Astrocyte of the spinal cord (primary cell): ENCODE measurements around the gene NHS.

Experiments used
- DNase-seq: peaks from one replicate; pipeline ENCODE4 v3.0.0; 2011; ENCODE audit warnings: low read depth, low spot score
- H3K4me3 ChIP-seq: 2 replicates; pipeline ENCODE4 v1.5.1; 2011; ENCODE audit warnings: low read depth, mild to moderate bottlenecking, low read length, moderate library complexity
- CTCF ChIP-seq: IDR thresholded peaks from 2 replicates; pipeline ENCODE4 v1.5.1; 2012; ENCODE audit warnings: low read depth, mild to moderate bottlenecking, low read length, inconsistent platforms
- in situ Hi-C: cut with HindIII; loops from 2 replicates; pipeline ENCODE4 v1.10.0; 2017; ENCODE audit warnings: low sequenced_read_pairs

NHS gene

GRCh38 chrX:17592117-17592516, 217.1 kb downstream of the NHS start:
- in situ Hi-C loops: no loop called here
- DNase-seq: peak; percentile 53
- H3K4me3 ChIP-seq: no peak overlapping the region
- no peak for TF ChIP-seq CTCF

GRCh38 chrX:17594693-17595092, 219.7 kb downstream of the NHS start:
- no peak for DNase-seq
- TF ChIP-seq CTCF: no peak
- H3K4me3 ChIP-seq: no peak overlapping the region
- in situ Hi-C loops: no loop called here

- in situ Hi-C loops: no loop called here
- DNase-seq: peak; percentile 78
- no peak overlapping the region for H3K4me3 ChIP-seq
- no peak for TF ChIP-seq CTCF
Observed at GRCh38 chrX:17595456-17596035, 220.5 kb downstream of the NHS start.

GRCh38 chrX:17596061-17596460, 221.1 kb downstream of the NHS start:
- H3K4me3 ChIP-seq: no peak overlapping the region
- in situ Hi-C loops: no loop called here
- DNase-seq: no peak
- TF ChIP-seq CTCF: no peak

GRCh38 chrX:17596546-17597205, 221.7 kb downstream of the NHS start:
- no peak for DNase-seq
- H3K4me3 ChIP-seq: no peak overlapping the region
- TF ChIP-seq CTCF: no peak
- in situ Hi-C loops: no loop called here

GRCh38 chrX:17597327-17597726, 222.3 kb downstream of the NHS start:
- TF ChIP-seq CTCF: no peak
- no peak overlapping the region for H3K4me3 ChIP-seq
- in situ Hi-C loops: no loop called here
- no peak for DNase-seq
